ENCODE measurements around the gene DLST.
A peak's percentile ranks its signal among the peaks of the same experiment; 100 is the strongest.

DLST gene

GRCh38 chr14:74897642-74898041 lies 15.9 kb downstream of the DLST start:
- no peak for DNase-seq

DNA sequence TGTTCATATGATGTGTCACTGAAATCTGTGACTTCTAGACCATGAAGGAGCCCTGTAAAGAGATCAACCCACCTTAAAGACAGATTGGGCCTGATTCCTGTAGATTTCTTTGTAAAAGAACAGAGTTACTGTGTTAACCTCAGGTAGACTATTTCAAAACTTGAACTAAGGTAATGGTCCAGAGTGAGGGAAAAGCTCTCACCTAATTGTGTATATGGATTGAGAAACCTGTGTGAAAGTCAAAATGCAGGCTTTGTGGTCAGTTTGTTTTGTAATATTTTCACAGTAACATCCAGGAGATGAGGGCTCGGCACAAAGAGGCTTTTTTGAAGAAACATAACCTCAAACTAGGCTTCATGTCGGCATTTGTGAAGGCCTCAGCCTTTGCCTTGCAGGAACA lies 16.4 kb downstream of the DLST start:
- no peak for DNase-seq

- no peak for DNase-seq
Observed at GRCh38 chr14:74898694-74899093, 17.0 kb downstream of the DLST start.

GRCh38 chr14:74902941-74903705 lies 21.4 kb downstream of the DLST start:
- DNase-seq = no peak

- DNase-seq = no peak
Observed at GRCh38 chr14:74904635-74905503, 23.2 kb downstream of the DLST start.

GRCh38 chr14:74905595-74906142 lies 24.0 kb downstream of the DLST start:
- DNase-seq = peak; percentile 94

DNA sequence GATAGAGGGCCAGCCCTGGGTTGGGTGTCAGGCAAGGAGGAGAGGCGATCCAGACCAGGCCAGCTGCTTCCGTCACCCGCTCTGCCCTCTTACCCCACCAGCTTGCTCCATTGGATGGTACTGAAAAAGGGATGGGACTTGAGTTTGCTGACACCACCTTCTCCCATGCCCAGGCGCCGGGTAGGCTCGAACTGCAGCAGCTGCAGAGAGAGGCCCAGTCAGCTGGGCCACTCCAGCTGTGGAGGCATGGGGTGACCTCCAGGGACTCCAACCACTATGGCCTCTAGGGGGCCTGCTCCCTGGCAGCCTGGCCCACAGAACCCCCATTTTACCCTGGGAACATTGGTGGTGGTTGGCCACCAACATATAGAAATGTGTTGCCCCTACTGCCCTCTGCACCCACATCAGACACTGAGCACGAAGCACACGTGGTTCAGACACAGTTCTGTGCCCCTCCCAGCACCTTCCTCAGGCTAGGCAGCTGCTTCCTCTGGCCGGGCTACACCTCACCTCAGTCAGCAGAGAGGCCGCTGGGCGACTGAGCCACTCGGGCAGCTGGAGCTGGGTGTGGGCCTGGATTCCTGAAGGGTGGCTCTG lies 25.3 kb downstream of the DLST start:
- DNase-seq = no peak

DNA sequence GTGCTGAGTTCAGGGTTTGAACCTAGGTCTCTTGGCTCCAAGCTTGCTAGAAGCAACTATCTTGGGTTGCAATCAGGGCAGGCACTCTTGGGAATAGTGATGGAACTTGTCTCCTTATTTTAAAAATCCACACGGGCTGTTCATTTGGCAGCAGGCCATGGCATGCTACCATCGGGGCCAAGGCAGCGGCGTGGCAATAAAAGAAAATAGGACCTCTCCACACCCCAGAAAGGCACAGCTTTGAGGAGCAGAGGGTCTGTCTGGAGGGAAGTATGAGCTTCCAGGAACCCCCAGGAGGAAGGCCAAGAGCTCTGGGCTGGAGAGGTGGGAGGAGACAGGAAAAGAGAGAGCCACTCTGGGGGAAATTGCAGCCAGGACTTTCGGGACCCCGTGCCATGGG lies 26.0 kb downstream of the DLST start:
- no peak for DNase-seq

- DNase-seq = no peak
Observed at GRCh38 chr14:74908861-74909341, 27.2 kb downstream of the DLST start.

- no peak for DNase-seq
Observed at GRCh38 chr14:74909501-74909900, 27.8 kb downstream of the DLST start.

GRCh38 chr14:74909911-74910310 lies 28.2 kb downstream of the DLST start:
- no peak for DNase-seq

DNA sequence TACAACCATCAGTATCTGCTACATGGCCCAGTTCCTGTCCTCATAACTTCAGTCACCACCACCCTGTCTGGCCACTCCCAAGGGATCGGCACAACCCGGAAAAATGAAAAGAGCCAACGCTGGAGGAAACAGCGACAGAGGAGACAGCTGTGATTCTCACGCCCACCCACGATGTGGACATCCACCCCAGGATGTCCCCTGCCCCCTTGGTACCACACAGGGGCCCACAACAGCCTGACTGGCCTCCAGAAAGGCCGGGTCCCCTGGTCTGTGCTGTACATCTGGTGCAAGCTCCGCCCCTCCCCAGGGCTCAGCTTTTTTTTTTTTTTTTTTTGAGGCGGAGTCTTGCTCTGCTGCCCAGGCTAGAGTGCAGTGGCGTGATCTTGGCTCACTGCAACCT lies 28.8 kb downstream of the DLST start:
- DNase-seq = no peak

DNA sequence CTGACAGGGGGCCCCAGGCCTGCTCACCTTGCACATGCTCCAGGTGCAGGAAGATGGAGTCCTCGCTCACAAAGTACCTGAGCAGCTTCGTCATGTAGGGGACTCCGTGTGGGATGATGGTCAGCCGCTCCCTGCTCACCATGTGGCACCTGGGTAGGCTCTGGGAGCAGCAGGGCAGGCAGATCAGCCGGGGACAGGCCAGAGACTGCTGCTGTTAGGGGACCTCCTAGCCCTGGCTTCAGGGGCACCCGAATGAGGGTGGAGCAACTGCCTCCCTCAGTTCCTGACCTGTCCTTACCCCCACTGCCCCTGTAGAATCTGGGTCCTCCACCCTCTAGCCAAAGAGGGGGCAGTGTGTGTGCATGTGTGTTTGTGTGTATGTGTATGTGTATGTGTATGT lies 29.5 kb downstream of the DLST start:
- no peak for DNase-seq

GRCh38 chr14:74911704-74912103 lies 30.0 kb downstream of the DLST start:
- DNase-seq = no peak

- no peak for DNase-seq
Observed at GRCh38 chr14:74912111-74912510, 30.4 kb downstream of the DLST start.

GRCh38 chr14:74912801-74913200 lies 31.1 kb downstream of the DLST start:
- DNase-seq = no peak

DNA sequence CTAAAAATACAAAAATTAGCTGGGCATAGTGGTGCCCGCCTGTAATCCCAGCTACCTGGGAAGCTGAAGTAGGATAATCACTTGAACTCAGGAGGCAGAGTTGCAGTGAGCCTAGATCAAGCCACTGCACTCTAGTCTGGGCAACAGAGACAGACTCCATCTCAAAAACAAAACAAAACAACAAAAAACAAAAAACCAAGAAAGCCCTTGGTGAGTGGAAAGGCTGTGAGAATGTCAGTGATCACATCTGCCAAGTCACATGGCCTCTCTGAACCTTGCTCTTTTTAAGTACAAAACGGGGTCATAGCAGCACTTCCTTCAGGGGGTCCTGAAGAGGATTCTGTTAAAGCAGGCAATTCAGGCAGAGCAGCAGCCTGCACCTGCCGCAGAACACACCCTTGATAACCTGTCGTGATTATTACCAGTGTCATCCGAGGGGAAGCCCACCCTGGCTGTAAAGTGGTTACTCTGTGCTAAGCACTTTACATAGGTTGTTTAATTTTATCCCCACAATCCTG lies 31.7 kb downstream of the DLST start:
- no peak for DNase-seq

GRCh38 chr14:74913986-74914573 lies 32.4 kb downstream of the DLST start:
- no peak for DNase-seq

DNA sequence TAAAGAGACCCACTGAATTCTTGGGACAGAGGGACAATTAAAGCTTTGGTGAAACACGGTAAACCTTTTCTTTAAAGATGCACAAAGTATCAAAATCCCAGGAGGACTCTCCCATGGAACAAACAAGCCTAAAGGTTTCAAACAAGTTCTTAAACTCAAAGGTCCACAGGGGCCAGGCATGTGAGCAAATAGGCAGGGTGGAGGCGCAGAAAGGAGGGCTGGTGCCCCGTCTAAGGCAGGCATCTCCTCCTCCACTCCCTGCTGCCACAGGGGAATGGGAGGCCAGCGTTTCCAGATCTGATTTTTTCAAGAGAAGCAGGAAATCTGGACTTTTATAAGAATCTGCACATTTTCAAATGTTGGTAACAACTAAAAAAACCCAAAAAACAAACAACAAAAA lies 33.7 kb downstream of the DLST start:
- no peak for DNase-seq

- DNase-seq = no peak
Observed at GRCh38 chr14:74915826-74916225, 34.1 kb downstream of the DLST start.

DNA sequence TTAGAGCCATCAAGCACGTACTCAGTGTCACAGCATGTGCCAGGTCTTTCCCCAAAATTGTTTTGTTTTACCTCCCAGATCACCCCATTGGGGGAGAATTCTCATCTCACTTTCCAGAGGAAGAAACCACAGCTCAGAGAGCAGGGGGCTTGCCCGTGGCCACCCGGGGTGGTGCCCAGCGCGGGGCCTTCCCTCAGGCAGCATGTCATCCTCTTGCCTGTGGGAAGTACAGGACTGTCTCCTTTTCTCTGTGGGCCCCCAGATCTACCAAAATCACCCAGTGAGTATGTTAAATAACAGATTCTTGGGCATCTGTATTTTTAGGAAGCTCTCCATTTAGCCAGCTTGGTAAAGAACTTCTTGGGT lies 35.4 kb downstream of the DLST start:
- no peak for DNase-seq

- no peak for DNase-seq
Observed at GRCh38 chr14:74917646-74918081, 35.9 kb downstream of the DLST start.

DNA sequence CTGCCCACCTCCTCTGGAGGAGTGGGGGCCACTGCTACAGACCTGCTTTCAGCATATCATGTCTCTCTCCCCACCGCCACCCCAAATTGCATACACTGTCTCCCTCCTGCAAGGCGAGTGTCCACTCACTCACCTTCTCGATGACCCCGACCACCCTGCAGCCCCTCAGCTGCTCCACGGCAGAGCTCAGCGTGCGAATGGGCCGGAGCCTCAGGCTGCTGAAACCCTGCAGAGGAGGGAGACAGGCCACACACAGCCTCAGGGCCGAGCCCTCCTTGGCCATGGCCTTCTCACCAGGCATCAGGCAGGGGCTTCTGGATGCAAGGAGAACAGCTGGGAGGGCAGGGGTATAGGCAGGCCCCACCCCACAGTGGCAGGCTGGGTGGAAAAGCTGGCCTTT lies 36.7 kb downstream of the DLST start:
- no peak for DNase-seq
